Middle frontal gyrus (tissue), 1 donor: ENCODE measurements around the gene ST3GAL4.

Experiments
- DNase-seq: peaks from one replicate; pipeline ENCODE4 v3.0.0-alpha.2; 2015; ENCODE audit warnings: low spot score; ENCODE audit errors: extremely low spot score

The ST3GAL4 gene

DNA sequence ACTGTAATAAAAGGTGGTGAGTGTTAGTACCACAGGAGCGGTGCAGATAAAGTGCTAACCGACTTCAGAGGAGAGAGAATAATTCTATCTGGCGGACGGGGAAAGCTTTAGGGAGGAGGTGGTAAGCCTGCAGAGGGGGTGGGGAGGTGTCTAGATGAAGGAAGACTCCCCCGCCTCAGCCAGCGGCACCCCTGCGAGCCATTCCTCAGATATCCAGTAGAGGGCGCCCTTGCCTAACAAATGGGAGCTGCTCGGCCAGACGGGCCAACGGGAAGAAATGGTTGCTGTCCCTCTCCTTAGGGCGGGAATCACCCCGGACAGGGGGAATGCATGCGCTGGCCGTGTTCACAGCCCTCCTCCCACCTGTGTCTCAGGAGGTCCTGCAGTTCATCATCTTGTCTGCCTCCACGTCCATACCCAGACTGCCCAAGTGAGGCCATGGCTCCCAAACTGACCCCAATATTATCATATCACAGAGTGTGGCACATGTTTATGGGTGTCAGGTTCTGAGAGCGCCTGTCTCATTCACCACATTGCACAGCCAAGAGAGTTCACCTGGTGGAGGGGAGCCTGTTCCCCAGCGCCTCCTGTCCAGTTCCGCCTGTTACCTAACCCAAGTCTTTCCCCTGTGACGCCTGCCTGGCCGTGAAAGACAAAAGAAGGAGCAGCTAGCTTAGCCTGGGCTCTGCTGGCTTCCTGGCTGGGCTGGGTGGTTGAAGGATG, 85.5 kb downstream of the ST3GAL4 start:
- DNase-seq, result peak; percentile 72

DNA sequence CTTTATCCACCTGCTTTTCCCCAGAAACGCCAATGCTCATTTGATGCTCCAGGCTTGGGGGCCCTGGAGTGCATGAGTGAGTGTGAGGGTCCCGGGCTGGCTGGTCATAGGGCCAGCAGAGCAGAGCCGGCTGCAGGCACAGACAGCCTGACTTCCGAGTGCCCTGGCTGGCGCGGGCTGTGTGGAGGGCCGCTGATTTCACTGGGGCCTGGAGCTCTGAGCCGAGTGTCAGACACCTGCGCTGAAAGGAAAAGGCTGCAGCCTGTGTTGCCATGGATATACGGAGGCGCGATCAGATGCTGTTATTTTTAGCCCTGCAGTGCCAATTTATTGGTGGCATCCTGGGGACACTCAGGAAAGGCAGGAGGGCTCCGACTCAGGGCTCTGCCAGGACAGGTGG, 87.6 kb downstream of the ST3GAL4 start:
- DNase-seq, result no peak

DNA sequence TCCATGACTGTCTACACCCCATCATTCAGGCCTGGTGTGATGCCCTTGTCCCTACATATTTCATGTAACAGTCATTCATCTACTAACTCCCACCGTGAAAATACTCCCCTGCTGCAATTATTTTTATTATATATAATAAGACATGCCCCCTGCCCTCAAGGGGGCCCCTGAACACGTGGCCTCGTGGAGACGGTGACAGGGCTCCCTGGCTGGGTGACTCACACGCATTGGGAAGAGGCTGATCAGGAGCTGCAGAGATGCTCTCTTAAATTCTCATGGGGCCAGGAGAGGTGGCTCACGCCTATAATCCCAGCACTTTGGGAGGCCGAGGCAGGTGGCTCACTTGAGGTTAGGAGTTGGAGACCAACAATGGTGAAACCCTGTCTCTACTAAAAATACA, 88.6 kb downstream of the ST3GAL4 start:
- DNase-seq, result no peak

DNA sequence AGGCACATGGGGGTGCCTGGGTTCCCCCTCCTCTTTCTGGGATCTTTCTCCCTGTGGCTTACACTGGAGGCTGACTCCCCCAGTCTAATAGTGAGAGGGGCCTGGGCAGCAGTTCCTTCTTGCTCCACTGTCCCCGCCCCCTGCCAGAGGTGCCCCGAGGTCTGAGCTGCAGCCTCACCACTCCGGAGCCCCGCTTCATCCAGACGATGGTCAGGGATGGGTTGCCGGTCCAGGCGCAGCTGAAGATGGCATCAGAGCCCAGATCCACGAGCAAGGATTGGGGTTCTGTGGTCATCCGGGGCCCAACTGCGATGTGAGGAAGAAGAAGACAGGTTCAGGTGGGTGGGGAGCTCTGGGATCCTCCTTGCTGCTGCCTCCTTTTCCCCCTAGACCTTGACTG, 91.1 kb downstream of the ST3GAL4 start:
- DNase-seq, result no peak

DNA sequence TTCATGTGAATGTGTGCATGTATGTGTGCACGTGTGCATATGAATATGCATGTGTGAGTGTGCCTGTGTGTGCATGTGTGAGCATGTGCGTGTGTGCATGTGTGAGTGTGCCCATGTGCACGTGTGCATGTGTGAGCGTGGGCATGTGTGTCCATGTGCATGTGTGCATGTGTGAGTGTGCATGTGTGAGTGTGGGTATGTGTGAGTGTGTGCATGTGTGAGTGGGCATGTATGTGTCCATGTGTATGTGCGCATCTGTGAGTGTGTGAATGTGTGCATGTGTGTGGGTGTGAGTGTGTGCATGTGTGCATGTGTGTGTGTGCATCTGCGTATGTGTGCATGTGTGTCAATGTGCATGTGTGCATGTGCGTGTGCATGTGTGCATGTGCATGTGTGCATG, 94.7 kb downstream of the ST3GAL4 start:
- DNase-seq, result no peak

DNA sequence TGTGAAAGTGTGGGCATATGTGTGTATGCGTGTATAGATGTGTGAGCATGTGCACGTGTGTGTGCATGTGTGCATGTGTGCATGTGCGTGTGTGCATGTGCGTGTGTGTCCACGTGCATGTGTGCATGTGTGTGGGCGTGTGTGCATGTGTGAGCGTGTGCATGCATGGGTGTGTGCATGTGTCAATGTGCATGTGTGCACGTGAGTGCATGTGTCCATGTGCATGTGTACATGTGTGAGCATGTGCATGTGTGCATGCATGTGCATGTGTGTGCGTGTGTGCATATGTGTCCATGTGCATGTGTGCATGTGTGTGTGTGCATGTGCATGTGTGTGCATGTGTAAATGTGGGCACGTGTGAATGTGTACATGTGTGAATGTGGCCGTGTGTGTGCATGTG, 95.3 kb downstream of the ST3GAL4 start:
- no peak for DNase-seq

DNA sequence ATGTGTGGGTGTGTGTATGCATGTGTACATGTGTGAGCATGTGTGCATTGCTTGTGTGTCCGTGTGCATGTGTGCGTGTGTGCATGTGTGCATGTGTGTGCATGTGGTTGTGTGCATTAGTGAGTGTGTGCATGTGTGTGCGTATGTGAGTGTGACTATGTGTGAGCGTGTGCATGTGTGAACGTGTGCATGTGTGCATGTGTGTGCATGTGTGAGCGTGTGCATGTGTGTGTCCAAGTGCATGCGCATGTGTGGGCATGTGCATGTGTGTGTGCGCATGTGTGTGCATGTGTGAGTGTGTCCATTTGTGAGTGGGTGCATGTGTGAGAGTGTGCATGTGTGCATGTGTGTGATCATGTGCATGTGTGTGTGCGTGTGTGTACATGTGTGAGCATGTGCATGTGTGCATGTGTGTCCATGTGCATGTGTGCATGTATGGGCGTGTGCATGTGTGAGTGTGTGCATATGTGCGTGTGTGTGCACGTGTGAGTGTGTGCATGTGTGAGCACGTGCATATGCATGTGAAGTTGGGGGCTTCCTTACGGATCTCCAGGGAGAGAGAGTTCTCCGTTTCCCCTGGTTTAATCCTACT, 95.8 kb downstream of the ST3GAL4 start:
- no peak for DNase-seq

DNA sequence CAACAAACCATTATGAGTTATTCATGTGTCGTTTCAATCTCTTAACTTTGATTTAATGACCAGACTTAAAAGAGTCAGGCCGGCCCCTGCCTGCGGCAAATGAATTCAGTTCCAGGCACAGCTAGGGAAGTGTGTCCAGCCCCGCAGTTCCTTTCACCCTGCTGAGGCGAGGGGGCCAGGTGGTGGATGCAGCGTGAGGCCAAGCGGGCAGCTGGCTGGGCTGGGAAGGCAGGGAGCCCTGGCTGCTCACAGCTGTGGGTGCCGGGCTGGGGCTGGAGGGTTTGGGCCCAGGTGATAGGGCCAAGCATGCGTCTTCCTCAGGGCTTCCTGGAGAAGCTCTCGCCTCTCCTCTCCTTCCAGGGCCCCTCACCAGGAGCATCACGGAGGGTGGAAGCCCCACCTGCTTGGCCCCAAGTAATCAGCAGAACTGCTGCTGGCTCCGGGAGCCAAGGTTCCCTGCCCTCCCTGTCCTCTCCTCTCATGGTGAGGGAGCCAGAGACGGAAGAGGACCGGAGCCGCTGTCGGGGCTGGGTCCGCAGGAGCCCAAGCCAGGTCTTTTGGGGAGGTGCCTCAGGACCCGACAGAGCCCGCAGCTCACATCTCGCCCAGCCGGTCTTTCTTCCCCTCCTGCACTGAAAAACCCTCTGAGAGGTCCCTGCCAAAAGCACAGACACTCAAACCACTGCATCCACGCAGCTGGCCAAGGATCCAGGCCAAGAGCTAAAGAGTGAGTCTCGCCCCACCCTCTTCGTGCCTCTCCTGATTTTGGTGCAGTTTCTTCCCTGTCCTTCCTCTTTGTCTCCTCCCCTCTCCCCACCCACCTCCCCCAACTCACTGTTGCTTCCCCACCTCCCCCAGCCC, 97.0 kb downstream of the ST3GAL4 start:
- DNase-seq, result no peak

DNA sequence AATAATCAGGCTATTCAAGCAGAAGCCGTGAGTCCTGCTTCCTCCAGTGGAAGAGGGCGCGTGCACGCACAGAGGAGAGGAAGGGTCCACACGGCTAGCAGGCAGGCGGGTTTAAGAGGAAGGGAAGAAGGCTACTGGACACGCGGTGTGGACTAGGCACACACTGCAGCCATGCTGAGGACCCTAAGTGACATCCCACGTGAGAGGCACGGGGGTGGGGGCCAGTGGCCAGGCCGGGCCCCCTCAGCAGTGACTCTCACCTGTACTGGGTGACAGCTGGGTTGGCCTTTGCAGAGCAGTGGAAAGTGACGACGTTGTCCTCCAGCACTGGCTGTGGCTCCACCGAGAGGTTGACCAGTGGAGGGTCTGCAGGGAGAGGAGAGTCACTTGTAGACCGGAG, 100.6 kb downstream of the ST3GAL4 start:
- no peak for DNase-seq

DNA sequence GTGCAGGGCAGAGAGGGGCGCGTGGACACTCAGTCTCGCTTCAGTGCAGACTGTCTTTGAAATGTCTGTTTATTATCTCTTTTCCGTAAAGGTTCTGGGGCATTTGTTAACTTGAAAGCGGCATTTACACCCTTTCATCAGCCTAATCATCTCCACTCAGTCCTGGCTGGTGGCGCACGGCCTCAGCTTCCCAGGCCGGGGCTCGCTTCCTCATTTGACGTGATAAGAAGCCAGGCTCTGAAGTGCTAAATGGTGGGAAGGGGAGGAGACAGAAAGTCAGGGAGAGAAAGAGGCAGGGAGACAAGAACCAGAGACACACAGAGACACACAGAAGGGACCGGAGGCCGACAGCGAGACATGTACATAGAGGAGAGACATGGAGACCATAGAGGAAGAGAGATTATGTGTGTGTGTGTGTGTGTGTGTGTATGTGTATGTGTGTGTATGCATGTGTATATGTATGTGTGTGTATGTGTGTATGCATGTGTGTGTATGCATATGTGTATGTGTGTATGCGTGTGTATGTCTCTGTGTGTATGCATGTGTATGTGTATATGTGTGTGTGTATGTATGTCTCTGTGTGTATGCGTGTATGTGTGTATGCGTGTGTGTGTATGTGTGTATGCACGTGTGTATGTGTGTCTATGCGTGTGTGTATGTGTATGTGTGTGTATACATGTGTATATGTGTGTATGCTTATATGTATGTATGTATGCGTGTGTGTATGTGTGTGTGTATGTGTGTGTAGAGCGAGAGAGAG, 101.5 kb downstream of the ST3GAL4 start:
- no peak for DNase-seq

DNA sequence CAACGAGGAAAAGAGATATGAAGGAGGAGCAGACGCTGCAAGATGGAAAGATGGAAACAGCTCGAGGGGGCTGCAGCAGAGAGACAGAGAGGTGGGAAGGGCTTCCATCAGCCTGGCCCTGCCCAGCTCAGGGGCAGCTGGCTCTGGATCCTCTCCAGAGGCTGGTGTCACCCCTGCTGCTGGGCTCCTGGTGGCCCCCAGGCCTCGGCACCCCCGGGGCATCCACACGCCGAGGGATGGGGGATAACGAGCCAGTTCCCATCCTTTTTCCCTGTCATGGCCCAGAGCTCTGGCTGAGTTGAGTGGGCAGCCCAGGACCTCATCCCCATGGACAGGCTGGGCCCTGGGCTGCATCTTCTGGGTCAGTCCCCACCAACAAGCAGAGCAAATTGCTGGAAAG, 102.3 kb downstream of the ST3GAL4 start:
- DNase-seq, result no peak

DNA sequence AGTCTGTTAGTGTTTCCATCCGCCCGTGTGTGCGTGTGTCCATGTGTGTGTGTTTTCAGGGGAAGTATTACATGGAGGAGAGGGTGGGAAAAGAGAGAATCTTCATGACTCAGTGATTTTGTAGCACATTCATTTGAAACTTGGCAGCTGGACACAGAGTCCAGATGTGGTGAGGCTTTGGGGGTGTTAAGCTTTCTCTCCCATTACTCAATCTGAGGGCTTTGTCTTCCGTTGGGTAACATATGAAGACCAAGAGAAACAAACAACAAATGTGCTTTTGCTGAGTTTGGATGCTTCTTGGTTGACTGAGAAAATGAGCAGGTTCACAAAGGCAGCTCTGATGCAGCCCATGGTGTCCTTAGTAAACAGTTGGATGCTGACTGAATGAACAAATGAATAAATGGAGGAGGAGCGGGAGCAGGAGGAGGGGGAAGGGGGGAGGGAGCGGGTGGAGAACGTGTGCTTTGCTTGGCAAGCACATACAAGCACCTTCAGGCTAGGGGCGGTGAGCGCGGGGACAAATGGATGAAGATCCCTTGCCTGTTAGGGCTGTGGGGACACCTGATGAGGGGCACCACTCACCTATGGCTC, 104.3 kb downstream of the ST3GAL4 start:
- no peak for DNase-seq

DNA sequence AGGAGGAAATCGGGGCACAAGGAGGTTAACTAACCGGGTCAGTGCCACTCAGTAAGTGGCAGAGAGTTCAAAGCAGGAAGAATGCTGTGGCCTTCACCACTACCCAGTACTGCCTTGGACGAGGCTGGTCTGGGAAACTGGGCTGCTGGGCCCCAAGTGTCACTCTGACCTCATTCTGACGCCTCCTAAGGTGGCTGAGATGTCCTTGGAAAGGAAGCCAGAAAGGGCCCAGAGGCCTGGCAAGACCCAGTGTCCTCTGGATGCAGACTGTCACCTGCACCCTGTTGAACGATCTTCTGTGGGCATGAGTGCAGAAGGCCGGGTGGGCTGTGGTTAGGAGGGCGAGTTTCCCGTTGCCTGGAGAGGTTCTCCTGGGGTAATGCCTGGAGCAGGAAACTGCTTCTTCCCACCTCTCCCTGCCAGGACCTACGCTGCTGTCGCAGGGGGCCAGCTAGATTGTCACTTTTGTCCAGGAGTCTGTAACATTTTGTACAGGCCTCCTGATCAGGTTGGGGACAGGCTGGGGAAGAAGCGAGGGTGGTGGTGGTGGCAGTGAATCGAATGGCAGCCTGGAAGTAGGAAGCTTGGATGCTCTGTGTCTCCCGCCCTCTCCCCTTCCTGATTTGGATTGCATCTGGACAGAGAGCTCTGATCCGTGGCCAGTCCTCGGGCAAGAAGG, 105.1 kb downstream of the ST3GAL4 start:
- DNase-seq, result no peak

DNA sequence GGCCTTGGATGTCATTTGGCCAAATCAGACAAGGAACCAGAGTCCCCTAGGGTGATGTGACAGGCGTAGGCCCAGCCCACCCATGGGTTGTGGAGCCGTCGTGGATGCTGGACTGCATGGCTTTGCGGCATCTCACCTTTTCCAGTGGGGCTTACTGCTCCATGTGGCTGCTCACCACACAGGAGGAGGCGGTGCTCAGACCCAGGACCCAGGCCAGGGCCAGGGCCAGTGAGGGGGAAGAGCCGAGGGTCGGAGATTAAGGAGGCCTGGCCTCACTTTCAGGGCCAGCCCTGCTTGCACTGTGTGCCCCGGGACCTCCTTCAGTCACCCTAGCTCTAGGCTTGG, 105.6 kb downstream of the ST3GAL4 start:
- DNase-seq, result no peak

DNA sequence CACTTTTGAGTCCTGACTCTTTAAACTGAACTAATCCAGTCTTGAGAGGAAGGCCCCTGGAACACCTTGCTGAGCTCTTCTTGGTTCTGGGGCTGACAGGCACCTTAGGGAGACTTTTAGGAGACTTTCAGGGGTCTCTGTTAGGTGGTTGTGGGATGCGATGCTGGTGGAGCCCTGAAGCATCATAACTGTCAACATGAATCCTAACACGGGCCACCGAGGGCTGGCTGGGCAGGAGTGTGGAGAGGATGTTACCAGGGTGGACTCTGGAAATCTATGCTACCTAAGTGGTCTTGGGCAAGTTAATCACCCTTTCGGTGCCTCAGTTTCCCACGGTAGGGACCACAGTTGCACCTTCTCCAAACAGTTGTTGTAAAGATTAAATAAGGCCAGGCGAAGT, 106.5 kb downstream of the ST3GAL4 start:
- no peak for DNase-seq

DNA sequence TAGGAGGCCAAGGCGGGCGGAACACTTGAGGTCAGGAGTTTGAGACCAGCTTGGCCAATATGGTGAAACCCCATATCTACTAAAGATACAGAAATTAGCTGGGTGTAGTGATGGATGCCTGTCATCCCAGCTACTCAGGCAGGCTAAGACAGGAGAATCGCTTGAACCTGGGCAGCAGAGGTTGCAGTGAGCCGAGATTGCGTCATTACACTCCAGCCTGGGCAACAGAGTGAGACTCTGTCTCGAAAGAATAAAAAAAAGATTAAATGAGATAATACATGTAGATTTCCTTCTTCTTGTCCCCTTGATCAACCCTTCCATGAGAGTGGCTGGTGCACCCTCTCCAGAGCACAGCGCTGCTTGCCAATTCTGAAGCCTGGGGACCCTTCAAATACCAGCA, 106.9 kb downstream of the ST3GAL4 start:
- no peak for DNase-seq
